ENCODE results near the gene ATP2C2.

DNA sequence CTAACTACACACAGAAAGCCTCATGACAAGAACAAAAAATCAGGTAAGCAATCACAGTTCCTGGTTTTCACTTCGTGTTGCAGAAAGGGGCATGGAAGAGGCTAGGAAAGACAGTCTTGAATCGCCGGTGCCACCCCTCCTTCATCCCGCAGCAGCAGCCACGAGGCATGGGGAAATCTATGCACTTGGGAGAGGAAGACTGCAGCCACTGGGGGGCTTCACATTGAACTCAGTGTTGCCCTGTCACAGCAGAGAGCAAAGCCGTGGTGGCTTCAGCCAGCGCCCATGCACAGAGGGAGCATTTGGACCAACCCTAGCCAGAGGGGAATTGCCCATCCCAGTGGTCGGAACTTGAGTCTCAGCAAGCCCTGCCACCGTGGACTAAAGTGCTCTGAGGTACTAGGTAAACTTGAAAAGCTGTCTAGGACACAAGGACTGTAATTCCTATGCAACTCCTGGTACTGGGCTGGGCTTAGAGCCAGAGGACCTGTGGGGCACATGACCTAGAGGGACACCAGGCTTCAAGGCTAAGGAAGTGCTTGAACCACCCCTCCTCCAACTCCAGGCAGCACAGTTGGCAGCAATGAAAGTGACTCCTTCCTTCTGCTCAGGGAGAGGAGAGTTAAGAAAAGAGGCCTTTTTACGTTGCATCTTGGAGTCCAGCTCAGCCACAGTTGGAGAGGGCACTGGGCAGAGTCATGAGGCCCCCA, 35.2 kb upstream of the ATP2C2 start:
- TF ChIP-seq ZNF707 (CRISPR knock-in tag; conservative IDR thresholded peaks at IDR 0.05) (no peak), POLR2AphosphoS2 (IDR thresholded peaks at IDR 0.05; ENCODE audit: low read length) (no peak), SAP30 (IDR thresholded peaks at IDR 0.05; ENCODE audit: borderline replicate concordance, insufficient read depth, low read depth, low read length, poor library complexity, severe bottlenecking) (no peak), TAF9B (IDR thresholded peaks at IDR 0.05; ENCODE audit: partially characterized antibody) (no peak), ZBTB8A (IDR thresholded peaks at IDR 0.05; ENCODE audit: partially characterized antibody) (no peak), EZH2 (IDR thresholded peaks at IDR 0.05; ENCODE audit: borderline replicate concordance, low read depth, low read length) (no peak), HNRNPH1 (optimal IDR thresholded peaks at IDR 0.05; ENCODE audit: low read depth, low read length) (no peak), BRCA1 (IDR thresholded peaks at IDR 0.05) (no peak), BRCA1 (CRISPR knock-in tag; IDR thresholded peaks at IDR 0.05) (no peak), FOSL1 (tag; conservative IDR thresholded peaks at IDR 0.05) (no peak), ZNF140 (CRISPR knock-in tag; IDR thresholded peaks at IDR 0.05) (no peak)
- TF ChIP-seq, protein P1, sequence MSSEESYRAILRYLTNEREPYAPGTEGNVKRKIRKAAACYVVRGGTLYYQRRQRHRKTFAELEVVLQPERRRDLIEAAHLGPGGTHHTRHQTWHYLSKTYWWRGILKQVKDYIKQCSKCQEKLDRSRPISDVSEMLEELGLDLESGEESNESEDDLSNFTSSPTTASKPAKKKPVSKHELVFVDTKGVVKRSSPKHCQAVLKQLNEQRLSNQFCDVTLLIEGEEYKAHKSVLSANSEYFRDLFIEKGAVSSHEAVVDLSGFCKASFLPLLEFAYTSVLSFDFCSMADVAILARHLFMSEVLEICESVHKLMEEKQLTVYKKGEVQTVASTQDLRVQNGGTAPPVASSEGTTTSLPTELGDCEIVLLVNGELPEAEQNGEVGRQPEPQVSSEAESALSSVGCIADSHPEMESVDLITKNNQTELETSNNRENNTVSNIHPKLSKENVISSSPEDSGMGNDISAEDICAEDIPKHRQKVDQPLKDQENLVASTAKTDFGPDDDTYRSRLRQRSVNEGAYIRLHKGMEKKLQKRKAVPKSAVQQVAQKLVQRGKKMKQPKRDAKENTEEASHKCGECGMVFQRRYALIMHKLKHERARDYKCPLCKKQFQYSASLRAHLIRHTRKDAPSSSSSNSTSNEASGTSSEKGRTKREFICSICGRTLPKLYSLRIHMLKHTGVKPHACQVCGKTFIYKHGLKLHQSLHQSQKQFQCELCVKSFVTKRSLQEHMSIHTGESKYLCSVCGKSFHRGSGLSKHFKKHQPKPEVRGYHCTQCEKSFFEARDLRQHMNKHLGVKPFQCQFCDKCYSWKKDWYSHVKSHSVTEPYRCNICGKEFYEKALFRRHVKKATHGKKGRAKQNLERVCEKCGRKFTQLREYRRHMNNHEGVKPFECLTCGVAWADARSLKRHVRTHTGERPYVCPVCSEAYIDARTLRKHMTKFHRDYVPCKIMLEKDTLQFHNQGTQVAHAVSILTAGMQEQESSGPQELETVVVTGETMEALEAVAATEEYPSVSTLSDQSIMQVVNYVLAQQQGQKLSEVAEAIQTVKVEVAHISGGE (CRISPR knock-in tag; IDR thresholded peaks at IDR 0.05), result no peak
- TF ChIP-seq, protein P2, sequence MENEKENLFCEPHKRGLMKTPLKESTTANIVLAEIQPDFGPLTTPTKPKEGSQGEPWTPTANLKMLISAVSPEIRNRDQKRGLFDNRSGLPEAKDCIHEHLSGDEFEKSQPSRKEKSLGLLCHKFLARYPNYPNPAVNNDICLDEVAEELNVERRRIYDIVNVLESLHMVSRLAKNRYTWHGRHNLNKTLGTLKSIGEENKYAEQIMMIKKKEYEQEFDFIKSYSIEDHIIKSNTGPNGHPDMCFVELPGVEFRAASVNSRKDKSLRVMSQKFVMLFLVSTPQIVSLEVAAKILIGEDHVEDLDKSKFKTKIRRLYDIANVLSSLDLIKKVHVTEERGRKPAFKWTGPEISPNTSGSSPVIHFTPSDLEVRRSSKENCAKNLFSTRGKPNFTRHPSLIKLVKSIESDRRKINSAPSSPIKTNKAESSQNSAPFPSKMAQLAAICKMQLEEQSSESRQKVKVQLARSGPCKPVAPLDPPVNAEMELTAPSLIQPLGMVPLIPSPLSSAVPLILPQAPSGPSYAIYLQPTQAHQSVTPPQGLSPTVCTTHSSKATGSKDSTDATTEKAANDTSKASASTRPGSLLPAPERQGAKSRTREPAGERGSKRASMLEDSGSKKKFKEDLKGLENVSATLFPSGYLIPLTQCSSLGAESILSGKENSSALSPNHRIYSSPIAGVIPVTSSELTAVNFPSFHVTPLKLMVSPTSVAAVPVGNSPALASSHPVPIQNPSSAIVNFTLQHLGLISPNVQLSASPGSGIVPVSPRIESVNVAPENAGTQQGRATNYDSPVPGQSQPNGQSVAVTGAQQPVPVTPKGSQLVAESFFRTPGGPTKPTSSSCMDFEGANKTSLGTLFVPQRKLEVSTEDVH (IDR thresholded peaks at IDR 0.05; ENCODE audit: low read depth, partially characterized antibody), result no peak
- TF ChIP-seq, protein P3, sequence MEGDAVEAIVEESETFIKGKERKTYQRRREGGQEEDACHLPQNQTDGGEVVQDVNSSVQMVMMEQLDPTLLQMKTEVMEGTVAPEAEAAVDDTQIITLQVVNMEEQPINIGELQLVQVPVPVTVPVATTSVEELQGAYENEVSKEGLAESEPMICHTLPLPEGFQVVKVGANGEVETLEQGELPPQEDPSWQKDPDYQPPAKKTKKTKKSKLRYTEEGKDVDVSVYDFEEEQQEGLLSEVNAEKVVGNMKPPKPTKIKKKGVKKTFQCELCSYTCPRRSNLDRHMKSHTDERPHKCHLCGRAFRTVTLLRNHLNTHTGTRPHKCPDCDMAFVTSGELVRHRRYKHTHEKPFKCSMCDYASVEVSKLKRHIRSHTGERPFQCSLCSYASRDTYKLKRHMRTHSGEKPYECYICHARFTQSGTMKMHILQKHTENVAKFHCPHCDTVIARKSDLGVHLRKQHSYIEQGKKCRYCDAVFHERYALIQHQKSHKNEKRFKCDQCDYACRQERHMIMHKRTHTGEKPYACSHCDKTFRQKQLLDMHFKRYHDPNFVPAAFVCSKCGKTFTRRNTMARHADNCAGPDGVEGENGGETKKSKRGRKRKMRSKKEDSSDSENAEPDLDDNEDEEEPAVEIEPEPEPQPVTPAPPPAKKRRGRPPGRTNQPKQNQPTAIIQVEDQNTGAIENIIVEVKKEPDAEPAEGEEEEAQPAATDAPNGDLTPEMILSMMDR (IDR thresholded peaks at IDR 0.05 in 2 of 3, conservative IDR thresholded peaks at IDR 0.05 in 1 of 3; ENCODE audit: insufficient read depth in 2 of 3, low read depth in 1 of 3, low read length in 3 of 3), result no peak

Data from K562 (cell line).